Right lobe of liver (tissue), 6 donors: ENCODE measurements around the gene WDR27. TPM values are rescaled to one million over a fixed set of nuclear protein-coding genes. Genes with fewer than 3 reads are reported as not detected.

ENCODE experiments used
- ATAC-seq, 4 donors: fragments of 200-7000 bp; cut with Tn5 transposase; one replicate each; pipeline ENCODE4 v1.9.1; 2020; ENCODE audit warnings: mild to moderate bottlenecking in 4 of 4, moderate library complexity in 4 of 4
- DNase-seq, 3 donors: peaks; one replicate each; pipeline ENCODE4 v3.0.0-alpha.2; 2020
- H3K27ac ChIP-seq, 3 donors: fragments of 200-600 bp; one replicate each; pipeline ENCODE4 v1.8.0; 2022
- H3K27me3 ChIP-seq, 2 donors: fragments of 200-600 bp; one replicate each; pipeline ENCODE4 v1.8.0; 2022
- H3K36me3 ChIP-seq, 4 donors: fragments of 200-600 bp; sonication (generic) in 1 of 4; one replicate each; pipeline versions ENCODE4 v1.5.1 to v1.8.0; 2017 to 2022; ENCODE audit warnings: control low read depth in 1 of 4
- H3K4me1 ChIP-seq, 4 donors: fragments of 200-600 bp; sonication (generic) in 1 of 4; one replicate each; pipeline versions ENCODE4 v1.5.1 to v1.8.0; 2017 to 2022; ENCODE audit warnings: control low read depth in 1 of 4
- H3K4me3 ChIP-seq, 3 donors: fragments of 200-600 bp; one replicate each; pipeline ENCODE4 v1.8.0; 2022
- H3K9me3 ChIP-seq, 4 donors: fragments of 200-600 bp; sonication (generic) in 1 of 4; one replicate each; pipeline versions ENCODE4 v1.5.1 to v1.8.0; 2017 to 2022; ENCODE audit warnings: control low read depth in 1 of 4
- POLR2A ChIP-seq: fragments of 450-650 bp; IDR thresholded peaks from one replicate; pipeline ENCODE4 v1.6.1; 2017; ENCODE audit warnings: antibody characterized with exemption, mild to moderate bottlenecking
- WGBS: methylation state at CpG from one replicate; pipeline ENCODE4 v1.1.6; 2018; ENCODE audit warnings: low coverage, low lambda C conversion rate; ENCODE audit not compliant: insufficient coverage; ENCODE audit errors: missing lambda C conversion rate; 5-methylcytosine and 5-hydroxymethylcytosine counted together
- intact Hi-C, 2 donors: fragments of 100-400 bp; cut with DNase I; formaldehyde crosslinking; loops; one replicate each; pipeline versions ENCODE4 v1.11.2 to v1.14.1; 2022
- total RNA-seq, 6 experiments: library from RNA; depleted of rRNA in 2 of 6; stranded (reverse); fragments of >200 nt in 2 of 6; fragmentation: NEBNext Ultra II Directional in 3 of 6; extraction: Animal tissue kit (Norgen Biotek cat#: 25700) in 3 of 6; gene quantifications; one replicate each; pipeline versions ENCODE4 v1.1.0 to v1.2.4, GENCODE V29; 2016 to 2023
- TF ChIP-seq, protein P1 (sequence below), 4 donors: fragments of 200-600 bp in 3 of 4; fragments of 450-650 bp in 1 of 4; IDR thresholded peaks; one replicate each; pipeline versions ENCODE4 v1.5.1 to v1.8.0; 2016 to 2022; ENCODE audit warnings: antibody characterized with exemption in 4 of 4, mild to moderate bottlenecking in 2 of 4
- donor health status: DM: no; HTN: yes; CAD: no.
- donor health status: DM: no; HTN: no; CAD: no.
- donor health status: DM: no; HTN: no; CAD: no.
- donor health status: DM: no; HTN: yes; CAD: no.
- donor health status: DM: no; HTN: yes; CAD: no.

Gene WDR27
- total RNA-seq, 6 experiments from 2014 or later: 8.2 to 26.8 (median 12.7) TPM

DNA sequence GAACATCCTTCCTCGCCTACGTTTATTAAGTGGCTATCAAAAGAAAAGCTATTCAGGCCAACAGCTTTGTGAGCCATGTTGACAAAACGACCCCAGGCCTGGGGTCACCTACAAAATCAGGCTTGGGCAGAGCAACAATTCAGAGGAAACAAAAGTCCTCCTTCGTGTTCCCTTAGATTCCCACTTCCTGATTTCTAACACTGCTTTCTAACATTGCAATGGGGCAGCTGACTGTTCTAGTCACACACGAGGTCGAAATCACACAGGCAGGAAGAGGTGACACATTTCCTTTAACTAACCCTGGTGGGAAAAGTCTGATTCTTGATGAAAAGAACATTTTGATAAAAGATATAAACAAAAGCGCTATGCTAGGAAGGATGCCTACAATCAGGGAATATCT lies 31.9 kb downstream of the WDR27 start:
- no peaks in the 10 kb centered on the region for H3K27me3 ChIP-seq
- peak in 1 of 3 donors; percentile 37 for DNase-seq
- peak overlapping the region in 1 of 3 donors; percentile 29 for H3K27ac ChIP-seq
- intact Hi-C loops: no loop called here
- ATAC-seq: peak; percentile 68 to 92 (median 81)
- H3K9me3 ChIP-seq: no peaks in the 10 kb centered on the region
- no peak for TF ChIP-seq POLR2A
- TF ChIP-seq, protein P1, sequence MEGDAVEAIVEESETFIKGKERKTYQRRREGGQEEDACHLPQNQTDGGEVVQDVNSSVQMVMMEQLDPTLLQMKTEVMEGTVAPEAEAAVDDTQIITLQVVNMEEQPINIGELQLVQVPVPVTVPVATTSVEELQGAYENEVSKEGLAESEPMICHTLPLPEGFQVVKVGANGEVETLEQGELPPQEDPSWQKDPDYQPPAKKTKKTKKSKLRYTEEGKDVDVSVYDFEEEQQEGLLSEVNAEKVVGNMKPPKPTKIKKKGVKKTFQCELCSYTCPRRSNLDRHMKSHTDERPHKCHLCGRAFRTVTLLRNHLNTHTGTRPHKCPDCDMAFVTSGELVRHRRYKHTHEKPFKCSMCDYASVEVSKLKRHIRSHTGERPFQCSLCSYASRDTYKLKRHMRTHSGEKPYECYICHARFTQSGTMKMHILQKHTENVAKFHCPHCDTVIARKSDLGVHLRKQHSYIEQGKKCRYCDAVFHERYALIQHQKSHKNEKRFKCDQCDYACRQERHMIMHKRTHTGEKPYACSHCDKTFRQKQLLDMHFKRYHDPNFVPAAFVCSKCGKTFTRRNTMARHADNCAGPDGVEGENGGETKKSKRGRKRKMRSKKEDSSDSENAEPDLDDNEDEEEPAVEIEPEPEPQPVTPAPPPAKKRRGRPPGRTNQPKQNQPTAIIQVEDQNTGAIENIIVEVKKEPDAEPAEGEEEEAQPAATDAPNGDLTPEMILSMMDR (IDR thresholded peaks at IDR 0.05): no peak
- 51% methylated on average over 7 of the region's 7 CpGs for WGBS
- H3K4me1 ChIP-seq: no peaks in the 10 kb centered on the region
- peaks cover 0 to 8% (median 5%) of the 10 kb centered on the region in 4 donors for H3K36me3 ChIP-seq
- H3K4me3 ChIP-seq: no peak overlapping the region

DNA sequence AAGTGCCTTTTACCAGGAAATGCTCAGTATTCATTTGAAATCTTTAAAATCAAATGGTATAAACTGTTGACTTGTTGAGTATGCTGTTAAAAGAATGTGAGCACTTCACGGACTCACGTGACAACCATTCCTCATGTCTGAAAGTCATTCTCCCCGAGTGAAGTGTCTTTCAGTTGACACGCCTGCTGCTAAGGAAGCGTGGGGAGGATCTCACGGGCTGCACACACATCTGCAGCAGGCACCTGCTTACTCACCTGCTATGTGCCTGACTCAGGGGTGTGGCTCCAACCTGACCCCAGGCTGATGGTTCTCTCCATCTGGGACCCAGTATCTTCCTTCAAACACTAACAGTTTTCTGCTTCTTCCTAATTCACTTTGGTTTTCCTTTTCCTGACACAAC lies 32.7 kb downstream of the WDR27 start:
- WGBS: 90% methylated on average over 6 of the region's 6 CpGs
- TF ChIP-seq, protein P1 (IDR thresholded peaks at IDR 0.05): no peak
- peak in 1 of 3 donors; percentile 23 for DNase-seq
- Histone ChIP-seq H3K4me1 (no peaks in the 10 kb centered on the region), H3K4me3 (no peak overlapping the region), H3K36me3 (peaks cover 0 to 8% (median 5%) of the 10 kb centered on the region in 4 donors), H3K27ac (peak overlapping the region in 2 of 3 donors; percentile 9 to 16), H3K27me3 (no peaks in the 10 kb centered on the region), H3K9me3 (no peaks in the 10 kb centered on the region)
- ATAC-seq: no peak
- intact Hi-C loops: no loop called here

DNA sequence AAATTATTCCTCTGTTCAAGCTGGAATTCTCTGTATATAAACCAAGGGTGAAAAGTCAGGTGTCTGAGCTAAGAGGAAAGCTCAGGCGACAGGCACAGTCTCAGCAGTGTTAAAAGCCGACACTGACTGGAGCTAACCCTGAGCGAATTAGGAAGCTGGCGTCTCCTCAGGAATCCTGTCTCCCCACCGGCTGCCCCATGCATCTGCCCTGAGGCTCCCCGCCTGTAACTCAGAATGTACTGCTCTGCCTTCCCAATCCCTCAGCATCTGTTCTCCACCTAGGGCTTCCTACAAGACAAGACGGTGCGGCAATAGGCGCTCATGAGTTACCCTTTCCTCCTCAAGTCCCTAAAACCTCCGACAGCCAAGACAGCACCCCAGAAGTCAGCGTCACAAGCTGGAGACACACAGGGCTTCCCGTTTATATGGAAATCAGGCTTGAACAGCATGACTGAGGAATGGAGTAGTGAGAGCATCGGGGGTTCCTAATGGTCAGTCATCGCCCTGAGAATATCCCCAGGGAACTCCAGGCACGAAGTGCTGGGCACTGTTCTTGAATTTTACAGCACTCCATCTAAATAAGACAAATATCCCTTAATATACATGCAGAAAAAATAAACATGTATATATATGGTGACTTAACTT lies 33.5 kb downstream of the WDR27 start:
- DNase-seq: peak in 1 of 3 donors; percentile 21
- H3K9me3 ChIP-seq: no peaks in the 10 kb centered on the region
- no peaks in the 10 kb centered on the region for H3K4me1 ChIP-seq
- intact Hi-C loops: no loop called here
- H3K36me3 ChIP-seq: peaks cover 0 to 11% (median 5%) of the 10 kb centered on the region in 4 donors
- H3K27ac ChIP-seq: peak overlapping the region in 1 of 3 donors; percentile 9
- no peak overlapping the region for H3K4me3 ChIP-seq
- no peak for ATAC-seq
- no peak for TF ChIP-seq POLR2A
- TF ChIP-seq, protein P1 (IDR thresholded peaks at IDR 0.05): no peak
- 95% methylated on average over 4 of the region's 15 CpGs for WGBS
- no peaks in the 10 kb centered on the region for H3K27me3 ChIP-seq

DNA sequence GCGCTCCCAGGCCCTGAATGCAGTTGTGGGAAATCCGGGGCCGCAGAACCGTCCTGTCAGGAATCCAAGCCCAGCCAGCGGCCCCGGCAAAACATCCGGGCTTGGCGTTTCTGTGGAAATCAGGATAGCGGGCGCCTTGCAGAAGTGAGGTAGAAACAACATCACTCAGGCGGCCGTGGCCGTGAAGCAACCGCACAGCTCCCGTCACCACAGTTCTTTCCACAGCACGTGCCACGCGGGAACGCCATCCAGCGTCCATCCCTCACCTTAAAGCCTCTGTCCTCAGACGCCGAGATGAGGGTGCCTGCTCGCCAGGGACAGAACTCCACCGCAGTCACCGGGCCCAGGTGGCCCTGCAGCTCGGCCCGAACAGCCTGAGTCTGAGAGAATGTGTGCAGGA lies 34.1 kb downstream of the WDR27 start:
- WGBS: 98% methylated on average over 7 of the region's 27 CpGs
- ATAC-seq (no peak), DNase-seq (peak in 1 of 3 donors; percentile 29)
- intact Hi-C loops: no loop called here
- H3K36me3 ChIP-seq: peaks cover 0 to 11% (median 5%) of the 10 kb centered on the region in 4 donors
- no peak overlapping the region for H3K27ac ChIP-seq
- TF ChIP-seq, protein P1 (IDR thresholded peaks at IDR 0.05): no peak
- TF ChIP-seq POLR2A: no peak
- no peaks in the 10 kb centered on the region for H3K4me1 ChIP-seq
- no peak overlapping the region for H3K4me3 ChIP-seq
- H3K9me3 ChIP-seq: no peaks in the 10 kb centered on the region
- no peaks in the 10 kb centered on the region for H3K27me3 ChIP-seq
